Nephron (organoid): ENCODE measurements around the gene GPC3.

ENCODE experiments used
- H3K27ac Mint-ChIP-seq, 3 experiments: 2 replicates each; pipeline ENCODE4 v1.8.0; 2020; ENCODE audit warnings: mixed read lengths in 3 of 3, mild to moderate bottlenecking in 2 of 3, moderate library complexity in 1 of 3
- H3K27me3 Mint-ChIP-seq: 2 replicates; pipeline ENCODE4 v1.8.0; 2021; ENCODE audit warnings: low read depth, mild to moderate bottlenecking, moderate library complexity, mixed read lengths
- H3K36me3 Mint-ChIP-seq: 2 replicates; pipeline ENCODE4 v1.8.0; 2020; ENCODE audit warnings: low read depth, mixed read lengths
- H3K4me1 Mint-ChIP-seq: 2 replicates; pipeline ENCODE4 v1.8.0; 2020; ENCODE audit warnings: mixed read lengths
- H3K4me3 Mint-ChIP-seq, 3 experiments: 2 replicates each; pipeline ENCODE4 v1.8.0; 2020; ENCODE audit warnings: mild to moderate bottlenecking in 3 of 3, mixed read lengths in 3 of 3, moderate library complexity in 2 of 3
- H3K9me3 Mint-ChIP-seq: 2 replicates; pipeline ENCODE4 v1.8.0; 2020; ENCODE audit warnings: mixed read lengths
- TF ChIP-seq, protein P1 (sequence below), 3 experiments: fragments of 200-600 bp; sonication (generic); IDR thresholded peaks; one replicate each; pipeline ENCODE4 v1.5.0; 2021; ENCODE audit warnings: antibody characterized with exemption in 3 of 3; ENCODE audit not compliant: unreplicated experiment in 3 of 3

The GPC3 gene

DNA sequence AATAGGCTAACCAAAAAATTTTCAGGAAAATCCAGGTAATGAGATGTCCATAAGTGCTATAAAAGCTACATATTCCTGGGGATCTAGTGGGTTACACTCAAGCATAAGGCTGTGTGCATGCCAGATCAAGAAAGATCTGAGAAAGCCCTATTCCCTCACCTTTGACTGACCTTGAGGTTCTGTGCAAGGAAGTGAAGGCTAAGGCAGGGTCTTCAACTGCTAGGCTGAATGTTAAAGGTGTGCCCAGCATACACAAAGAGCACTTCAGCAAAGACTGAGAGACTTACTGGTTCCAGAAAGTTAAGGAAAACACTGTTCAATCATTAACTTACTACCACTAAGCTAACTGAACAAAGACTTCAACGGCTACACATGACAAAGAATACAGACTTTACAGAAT, 269.7 kb downstream of the GPC3 start:
- Mint-ChIP-seq H3K36me3 (peaks cover 47% of the 10 kb centered on the region), H3K27me3 (no peaks in the 10 kb centered on the region), H3K4me1 (peaks cover 3% of the 10 kb centered on the region), H3K9me3 (peaks cover 34% of the 10 kb centered on the region), H3K4me3 (no peak overlapping the region), H3K27ac (no peak overlapping the region)
- TF ChIP-seq, protein P1, sequence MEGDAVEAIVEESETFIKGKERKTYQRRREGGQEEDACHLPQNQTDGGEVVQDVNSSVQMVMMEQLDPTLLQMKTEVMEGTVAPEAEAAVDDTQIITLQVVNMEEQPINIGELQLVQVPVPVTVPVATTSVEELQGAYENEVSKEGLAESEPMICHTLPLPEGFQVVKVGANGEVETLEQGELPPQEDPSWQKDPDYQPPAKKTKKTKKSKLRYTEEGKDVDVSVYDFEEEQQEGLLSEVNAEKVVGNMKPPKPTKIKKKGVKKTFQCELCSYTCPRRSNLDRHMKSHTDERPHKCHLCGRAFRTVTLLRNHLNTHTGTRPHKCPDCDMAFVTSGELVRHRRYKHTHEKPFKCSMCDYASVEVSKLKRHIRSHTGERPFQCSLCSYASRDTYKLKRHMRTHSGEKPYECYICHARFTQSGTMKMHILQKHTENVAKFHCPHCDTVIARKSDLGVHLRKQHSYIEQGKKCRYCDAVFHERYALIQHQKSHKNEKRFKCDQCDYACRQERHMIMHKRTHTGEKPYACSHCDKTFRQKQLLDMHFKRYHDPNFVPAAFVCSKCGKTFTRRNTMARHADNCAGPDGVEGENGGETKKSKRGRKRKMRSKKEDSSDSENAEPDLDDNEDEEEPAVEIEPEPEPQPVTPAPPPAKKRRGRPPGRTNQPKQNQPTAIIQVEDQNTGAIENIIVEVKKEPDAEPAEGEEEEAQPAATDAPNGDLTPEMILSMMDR (IDR thresholded peaks at IDR 0.05; ENCODE audit: unreplicated experiment in 3 of 3) = no peak

- Mint-ChIP-seq H3K4me3 (no peak overlapping the region), H3K4me1 (peaks cover 7% of the 10 kb centered on the region), H3K9me3 (no peaks in the 10 kb centered on the region), H3K27ac (peak overlapping the region in 2 of 3 experiments; percentile 37 to 71), H3K27me3 (no peaks in the 10 kb centered on the region), H3K36me3 (peaks cover 1% of the 10 kb centered on the region)
- TF ChIP-seq, protein P1 (IDR thresholded peaks at IDR 0.05; ENCODE audit: unreplicated experiment in 3 of 3) = no peak
Measured at GRCh38 chrX:133709501-133709900, 275.9 kb downstream of the GPC3 start.

GRCh38 chrX:133706890-133707289, 278.5 kb downstream of the GPC3 start:
- H3K4me1 Mint-ChIP-seq = peaks cover 20% of the 10 kb centered on the region
- H3K4me3 Mint-ChIP-seq = no peak overlapping the region
- TF ChIP-seq, protein P1 (IDR thresholded peaks at IDR 0.05; ENCODE audit: unreplicated experiment in 3 of 3) = no peak
- H3K9me3 Mint-ChIP-seq = no peaks in the 10 kb centered on the region
- H3K36me3 Mint-ChIP-seq = peaks cover 6% of the 10 kb centered on the region
- no peaks in the 10 kb centered on the region for H3K27me3 Mint-ChIP-seq
- H3K27ac Mint-ChIP-seq = no peak overlapping the region

- Mint-ChIP-seq H3K9me3 (no peaks in the 10 kb centered on the region), H3K27ac (peak overlapping the region; percentile 53 to 78 (median 64)), H3K4me3 (no peak overlapping the region), H3K36me3 (peaks cover 18% of the 10 kb centered on the region), H3K27me3 (no peaks in the 10 kb centered on the region), H3K4me1 (peaks cover 41% of the 10 kb centered on the region)
- TF ChIP-seq, protein P1 (IDR thresholded peaks at IDR 0.05; ENCODE audit: unreplicated experiment in 3 of 3) = no peak
Measured at GRCh38 chrX:133702230-133702629, 283.2 kb downstream of the GPC3 start.

GRCh38 chrX:133699023-133699728, 286.2 kb downstream of the GPC3 start:
- TF ChIP-seq, protein P1 (IDR thresholded peaks at IDR 0.05; ENCODE audit: unreplicated experiment in 3 of 3) = no peak
- Mint-ChIP-seq H3K36me3 (peaks cover 37% of the 10 kb centered on the region), H3K4me3 (no peak overlapping the region), H3K9me3 (no peaks in the 10 kb centered on the region), H3K4me1 (peaks cover 44% of the 10 kb centered on the region), H3K27ac (peak overlapping the region in 2 of 3 experiments; percentile 29 to 90), H3K27me3 (no peaks in the 10 kb centered on the region)

DNA sequence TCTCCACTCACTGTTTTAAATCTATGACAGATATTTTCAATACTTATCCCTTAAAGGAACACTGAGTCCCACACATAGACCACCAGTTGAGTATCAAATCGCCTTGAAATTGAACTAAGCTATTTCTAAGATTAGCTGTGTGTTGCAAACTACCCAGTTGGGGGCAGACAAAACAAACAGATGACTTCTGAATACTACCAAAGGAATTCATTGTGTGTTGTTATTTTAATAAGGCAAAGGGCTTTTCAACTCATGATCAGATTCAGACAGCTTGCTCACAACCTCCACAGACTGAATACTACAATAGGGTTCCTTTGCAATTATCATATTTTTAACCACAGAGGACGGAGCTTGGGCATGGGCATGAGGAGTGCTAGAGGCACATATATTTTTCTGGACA, 287.1 kb downstream of the GPC3 start:
- Mint-ChIP-seq H3K4me1 (peaks cover 51% of the 10 kb centered on the region), H3K4me3 (no peak overlapping the region), H3K27me3 (no peaks in the 10 kb centered on the region), H3K9me3 (no peaks in the 10 kb centered on the region), H3K27ac (peak overlapping the region; percentile 13 to 90 (median 29)), H3K36me3 (peaks cover 35% of the 10 kb centered on the region)
- TF ChIP-seq, protein P1 (IDR thresholded peaks at IDR 0.05; ENCODE audit: unreplicated experiment in 3 of 3) = peak; percentile 20 to 46 (median 24)
